ENCODE measurements around the gene COA1.
"Not testable (repeated sequence)": the region's sequence is repeated elsewhere in the genome, so short reads cannot be mapped to it uniquely, and the experiment has no call there.

DNA sequence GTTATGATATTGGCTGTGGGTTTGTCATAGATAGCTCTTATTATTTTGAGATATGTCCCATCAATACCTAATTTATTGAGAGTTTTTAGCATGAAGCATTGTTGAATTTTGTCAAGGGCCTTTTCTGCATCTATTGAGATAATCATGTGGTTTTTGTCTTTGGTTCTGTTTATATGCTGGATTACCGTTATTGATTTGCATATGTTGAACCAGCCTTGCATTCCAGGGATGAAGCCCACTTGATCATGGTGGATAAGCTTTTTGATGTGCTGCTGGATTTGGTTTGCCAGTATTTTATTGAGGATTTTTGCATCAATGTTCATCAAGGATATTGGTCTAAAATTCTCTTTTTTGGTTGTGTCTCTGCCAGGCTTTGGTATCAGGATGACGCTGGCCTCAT lies 45.9 kb upstream of the COA1 start:
- TF ChIP-seq, protein P1, sequence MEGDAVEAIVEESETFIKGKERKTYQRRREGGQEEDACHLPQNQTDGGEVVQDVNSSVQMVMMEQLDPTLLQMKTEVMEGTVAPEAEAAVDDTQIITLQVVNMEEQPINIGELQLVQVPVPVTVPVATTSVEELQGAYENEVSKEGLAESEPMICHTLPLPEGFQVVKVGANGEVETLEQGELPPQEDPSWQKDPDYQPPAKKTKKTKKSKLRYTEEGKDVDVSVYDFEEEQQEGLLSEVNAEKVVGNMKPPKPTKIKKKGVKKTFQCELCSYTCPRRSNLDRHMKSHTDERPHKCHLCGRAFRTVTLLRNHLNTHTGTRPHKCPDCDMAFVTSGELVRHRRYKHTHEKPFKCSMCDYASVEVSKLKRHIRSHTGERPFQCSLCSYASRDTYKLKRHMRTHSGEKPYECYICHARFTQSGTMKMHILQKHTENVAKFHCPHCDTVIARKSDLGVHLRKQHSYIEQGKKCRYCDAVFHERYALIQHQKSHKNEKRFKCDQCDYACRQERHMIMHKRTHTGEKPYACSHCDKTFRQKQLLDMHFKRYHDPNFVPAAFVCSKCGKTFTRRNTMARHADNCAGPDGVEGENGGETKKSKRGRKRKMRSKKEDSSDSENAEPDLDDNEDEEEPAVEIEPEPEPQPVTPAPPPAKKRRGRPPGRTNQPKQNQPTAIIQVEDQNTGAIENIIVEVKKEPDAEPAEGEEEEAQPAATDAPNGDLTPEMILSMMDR (conservative IDR thresholded peaks at IDR 0.05; ENCODE audit: low read length) = not testable (repeated sequence)
- not testable (repeated sequence) for TF ChIP-seq EZH2phosphoT487 (IDR thresholded peaks at IDR 0.05; ENCODE audit: borderline replicate concordance, low read depth, low read length)
